ENCODE measurements around the gene TENM4. TPM values are rescaled to one million over a fixed set of nuclear protein-coding genes. Genes with fewer than 3 reads are reported as not detected.

Gene TENM4
- polyA plus RNA-seq, 1 donor from 2014 or later, result 16.8 TPM

- Histone ChIP-seq H3K9ac (ENCODE audit: low read length) (no peak overlapping the region), H3K36me3 (ENCODE audit: insufficient read depth, low read length) (no peaks in the 10 kb centered on the region), H3K27me3 (ENCODE audit: insufficient read depth, low read depth, low read length) (no peaks in the 10 kb centered on the region), H3K9me2 (ENCODE audit: insufficient read depth, low read length) (no peaks in the 10 kb centered on the region), H3K79me2 (replicated peaks; ENCODE audit: insufficient read depth, low read length) (no peaks in the 10 kb centered on the region), H3K27ac (ENCODE audit: low read length) (no peak overlapping the region), H3K4me3 (ENCODE audit: low read length) (no peak overlapping the region), H3K4me2 (ENCODE audit: low read length) (no peak overlapping the region), H4K20me1 (ENCODE audit: insufficient read depth) (no peaks in the 10 kb centered on the region), H3F3A (ENCODE audit: insufficient read depth, low read length, poor library complexity, severe bottlenecking) (no peaks in the 10 kb centered on the region), H3K9me3 (ENCODE audit: low read length) (no peaks in the 10 kb centered on the region), H2AFZ (ENCODE audit: low read depth, low read length) (no peak overlapping the region)
- TF ChIP-seq RAD21 (conservative IDR thresholded peaks at IDR 0.05) (no peak), EZH2 (IDR thresholded peaks at IDR 0.05; ENCODE audit: borderline replicate concordance, insufficient read depth, low read length, poor library complexity, severe bottlenecking) (no peak), MXI1 (conservative IDR thresholded peaks at IDR 0.05; ENCODE audit: poor library complexity, severe bottlenecking) (no peak), TAF1 (IDR thresholded peaks at IDR 0.05; ENCODE audit: low read depth) (no peak)
These were observed 26.9 kb upstream of the TENM4 start for GRCh38 chr11:79467761-79468160.

GRCh38 chr11:79466411-79466810 is 25.6 kb upstream of the TENM4 start:
- H2AFZ ChIP-seq (ENCODE audit: low read depth, low read length), result no peak overlapping the region
- no peak overlapping the region for H3K4me2 ChIP-seq (ENCODE audit: low read length)
- no peaks in the 10 kb centered on the region for H3K36me3 ChIP-seq (ENCODE audit: insufficient read depth, low read length)
- no peaks in the 10 kb centered on the region for H3K79me2 ChIP-seq (replicated peaks; ENCODE audit: insufficient read depth, low read length)
- no peaks in the 10 kb centered on the region for H3F3A ChIP-seq (ENCODE audit: insufficient read depth, low read length, poor library complexity, severe bottlenecking)
- no peaks in the 10 kb centered on the region for H3K27me3 ChIP-seq (ENCODE audit: insufficient read depth, low read depth, low read length)
- no peak overlapping the region for H3K27ac ChIP-seq (ENCODE audit: low read length)
- H3K9me3 ChIP-seq (ENCODE audit: low read length), result no peaks in the 10 kb centered on the region
- H3K9me2 ChIP-seq (ENCODE audit: insufficient read depth, low read length), result no peaks in the 10 kb centered on the region
- no peak overlapping the region for H3K9ac ChIP-seq (ENCODE audit: low read length)
- H4K20me1 ChIP-seq (ENCODE audit: insufficient read depth), result no peaks in the 10 kb centered on the region
- no peak overlapping the region for H3K4me3 ChIP-seq (ENCODE audit: low read length)
- TF ChIP-seq POLR2AphosphoS5 (IDR thresholded peaks at IDR 0.05) (no peak), CTCF (IDR thresholded peaks at IDR 0.05; ENCODE audit: poor library complexity, severe bottlenecking) (no peak), RAD21 (conservative IDR thresholded peaks at IDR 0.05) (no peak), REST (IDR thresholded peaks at IDR 0.05; ENCODE audit: borderline replicate concordance) (no peak), EZH2 (IDR thresholded peaks at IDR 0.05; ENCODE audit: borderline replicate concordance, insufficient read depth, low read length, poor library complexity, severe bottlenecking) (no peak), MXI1 (conservative IDR thresholded peaks at IDR 0.05; ENCODE audit: poor library complexity, severe bottlenecking) (no peak), SMC3 (conservative IDR thresholded peaks at IDR 0.05; ENCODE audit: poor library complexity) (no peak), EP300 (conservative IDR thresholded peaks at IDR 0.05; ENCODE audit: poor library complexity, severe bottlenecking) (no peak), TAF1 (IDR thresholded peaks at IDR 0.05; ENCODE audit: low read depth) (no peak)
